Cardiac muscle cell (in vitro differentiated cells and primary cell): Measurements from ENCODE around the gene MAML3. TPM values are rescaled to one million over a fixed set of nuclear protein-coding genes. Genes with fewer than 3 reads are reported as not detected.

Experiments
- DNase-seq, 2 donors: peaks; one replicate each; pipeline versions ENCODE4 v3.0.0 to v3.0.0-alpha.2; 2010 to 2017; ENCODE audit warnings: low read depth in 1 of 2, low spot score in 1 of 2
- H3K27ac ChIP-seq: fragments of 200-600 bp; sonication (generic); 2 replicates; pipeline ENCODE4 v1.5.1; 2016
- H3K27me3 ChIP-seq: fragments of 200-600 bp; sonication (generic); 2 replicates; pipeline ENCODE4 v1.6.0; 2016; ENCODE audit warnings: control low read depth
- H3K36me3 ChIP-seq: fragments of 200-600 bp; sonication (generic); 2 replicates; pipeline ENCODE4 v1.5.1; 2016; ENCODE audit warnings: control low read depth
- H3K4me1 ChIP-seq: fragments of 200-600 bp; sonication (generic); 2 replicates; pipeline ENCODE4 v1.8.1; 2017; ENCODE audit warnings: low read depth, mild to moderate bottlenecking, mixed run types
- H3K4me3 ChIP-seq: fragments of 200-600 bp; sonication (generic); 2 replicates; pipeline ENCODE4 v1.5.1; 2016; ENCODE audit warnings: mild to moderate bottlenecking
- H3K9me3 ChIP-seq: fragments of 200-600 bp; sonication (generic); 2 replicates; pipeline ENCODE4 v1.5.1; 2017; ENCODE audit warnings: low read depth, mild to moderate bottlenecking, control low read depth
- polyA plus RNA-seq: library from polyadenylated mRNA; unstranded; fragments of >200 nt; fragmentation: Nextera tagmentation; extraction: Ambion mirVana; gene quantifications from 2 replicates; pipeline ENCODE4 v1.2.1, GENCODE V29; 2016
- total RNA-seq: library from RNA; depleted of rRNA; stranded (reverse); fragments of >200 nt; gene quantifications from 2 replicates; pipeline ENCODE4 v1.2.3, GENCODE V29; 2016
- TF ChIP-seq, protein P1 (sequence below): IDR thresholded peaks from 2 replicates; pipeline ENCODE4 v1.5.1; 2012; ENCODE audit warnings: low read depth, mild to moderate bottlenecking, low read length

Gene MAML3
- total and polyA plus RNA-seq, 2 experiments from 2014 or later: 7.8 to 22.8 TPM

DNA sequence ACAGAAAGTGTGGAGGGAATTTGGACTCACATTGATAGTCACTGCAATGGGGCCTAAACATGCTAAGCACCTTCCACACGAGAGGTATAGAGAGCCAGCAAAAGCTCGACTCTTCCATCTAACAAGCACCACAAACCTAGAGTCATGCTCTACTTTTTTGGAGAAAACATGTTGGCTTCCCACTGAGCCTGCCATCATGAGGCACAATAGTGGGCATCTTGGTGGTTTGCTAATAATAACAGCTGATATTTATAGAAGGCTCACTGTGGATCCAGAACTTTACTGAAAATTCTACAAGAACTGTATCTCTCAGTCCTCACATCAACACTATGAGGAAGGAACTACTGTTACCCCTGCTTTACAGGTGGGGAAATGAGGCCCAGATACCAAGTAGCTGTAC is 26.6 kb downstream of the MAML3 start:
- DNase-seq: no peak

DNA sequence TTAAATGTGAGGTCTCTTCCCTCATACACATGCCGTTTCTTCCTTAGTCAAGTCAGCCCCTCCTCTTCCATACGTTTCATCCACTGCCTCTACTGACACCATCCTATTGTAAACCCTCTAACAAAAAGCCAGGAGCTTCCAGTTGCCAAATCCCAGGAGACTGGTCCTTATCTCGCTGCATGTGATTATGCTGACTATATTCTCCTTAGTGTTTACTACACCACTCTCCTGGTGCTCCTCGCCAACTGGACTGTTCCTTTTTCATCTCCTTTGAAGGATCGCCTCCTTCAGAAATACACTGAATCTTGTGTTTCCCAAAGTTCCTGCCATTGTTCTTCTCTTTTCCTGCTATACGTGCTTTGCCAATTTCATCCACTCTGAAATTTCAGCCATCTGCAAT is 27.7 kb downstream of the MAML3 start:
- DNase-seq: peak in 1 of 2 donors; percentile 41
- Histone ChIP-seq H3K27me3 (no peaks in the 10 kb centered on the region), H3K36me3 (no peaks in the 10 kb centered on the region), H3K4me1 (no peaks in the 10 kb centered on the region), H3K9me3 (no peaks in the 10 kb centered on the region), H3K27ac (no peak overlapping the region), H3K4me3 (no peak overlapping the region)
- TF ChIP-seq, protein P1, sequence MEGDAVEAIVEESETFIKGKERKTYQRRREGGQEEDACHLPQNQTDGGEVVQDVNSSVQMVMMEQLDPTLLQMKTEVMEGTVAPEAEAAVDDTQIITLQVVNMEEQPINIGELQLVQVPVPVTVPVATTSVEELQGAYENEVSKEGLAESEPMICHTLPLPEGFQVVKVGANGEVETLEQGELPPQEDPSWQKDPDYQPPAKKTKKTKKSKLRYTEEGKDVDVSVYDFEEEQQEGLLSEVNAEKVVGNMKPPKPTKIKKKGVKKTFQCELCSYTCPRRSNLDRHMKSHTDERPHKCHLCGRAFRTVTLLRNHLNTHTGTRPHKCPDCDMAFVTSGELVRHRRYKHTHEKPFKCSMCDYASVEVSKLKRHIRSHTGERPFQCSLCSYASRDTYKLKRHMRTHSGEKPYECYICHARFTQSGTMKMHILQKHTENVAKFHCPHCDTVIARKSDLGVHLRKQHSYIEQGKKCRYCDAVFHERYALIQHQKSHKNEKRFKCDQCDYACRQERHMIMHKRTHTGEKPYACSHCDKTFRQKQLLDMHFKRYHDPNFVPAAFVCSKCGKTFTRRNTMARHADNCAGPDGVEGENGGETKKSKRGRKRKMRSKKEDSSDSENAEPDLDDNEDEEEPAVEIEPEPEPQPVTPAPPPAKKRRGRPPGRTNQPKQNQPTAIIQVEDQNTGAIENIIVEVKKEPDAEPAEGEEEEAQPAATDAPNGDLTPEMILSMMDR: no peak

More for the DNA sequence above, 26.6 kb downstream of the MAML3 start:
- H3K9me3 ChIP-seq: no peaks in the 10 kb centered on the region
- H3K27ac ChIP-seq: no peak overlapping the region
- H3K36me3 ChIP-seq: no peaks in the 10 kb centered on the region
- peaks cover 2% of the 10 kb centered on the region for H3K4me1 ChIP-seq
- no peaks in the 10 kb centered on the region for H3K27me3 ChIP-seq
- no peak overlapping the region for H3K4me3 ChIP-seq
- TF ChIP-seq, protein P1: no peak

DNA sequence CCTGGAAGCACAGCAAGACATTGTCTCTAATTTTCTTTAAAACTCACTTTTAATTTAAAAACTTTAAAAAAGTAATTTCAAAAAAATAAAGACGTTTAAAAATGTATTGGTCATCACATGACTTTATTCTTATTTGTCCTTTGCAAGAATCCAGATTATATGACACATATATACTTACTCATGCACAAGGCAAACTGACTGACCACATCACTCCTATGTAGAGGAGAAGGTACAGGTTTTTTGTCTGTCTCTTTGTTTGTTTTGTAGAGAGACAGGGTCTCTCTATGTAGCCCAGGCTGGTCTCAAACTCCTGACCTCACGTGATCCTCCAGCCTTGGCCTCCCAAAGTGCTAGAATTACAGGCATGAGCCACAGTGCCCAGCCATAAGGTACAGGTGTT is 28.6 kb downstream of the MAML3 start:
- H3K9me3 ChIP-seq: no peaks in the 10 kb centered on the region
- no peak overlapping the region for H3K27ac ChIP-seq
- H3K27me3 ChIP-seq: no peaks in the 10 kb centered on the region
- no peak for DNase-seq
- H3K36me3 ChIP-seq: no peaks in the 10 kb centered on the region
- H3K4me1 ChIP-seq: no peaks in the 10 kb centered on the region
- no peak overlapping the region for H3K4me3 ChIP-seq
- TF ChIP-seq, protein P1: no peak

DNA sequence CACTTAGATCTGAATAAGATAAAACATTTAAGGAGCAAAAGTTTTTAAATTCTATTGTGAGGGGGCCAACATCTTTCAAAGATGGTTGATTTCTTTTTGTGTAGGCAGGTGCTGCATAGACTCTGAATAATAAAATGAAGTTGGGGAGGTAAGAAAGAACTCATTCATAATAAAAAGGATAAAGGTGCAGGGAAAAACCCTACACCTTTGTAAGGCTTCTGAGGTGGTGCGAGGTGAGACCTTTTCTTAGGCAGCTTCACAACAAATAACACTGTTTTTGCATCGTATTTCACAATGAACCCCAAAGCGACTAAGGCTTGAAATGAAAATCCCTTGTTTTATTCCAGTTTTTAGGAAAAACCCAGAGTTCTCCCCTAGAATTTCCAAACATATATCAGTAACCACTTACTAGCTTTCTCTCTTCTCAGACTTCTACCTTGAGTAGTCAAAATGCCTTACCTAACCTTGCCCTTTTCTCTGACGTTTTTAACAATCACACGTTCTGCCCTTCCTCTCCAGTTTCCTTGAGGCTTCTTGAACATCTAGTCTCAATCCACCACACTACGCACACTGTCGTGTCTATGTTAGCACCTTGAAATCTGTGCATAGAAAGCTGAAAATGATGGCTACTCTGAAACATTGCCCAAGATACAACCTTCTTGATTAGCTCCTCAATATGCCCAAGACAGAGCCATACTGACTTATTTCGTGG is 30.2 kb downstream of the MAML3 start:
- H3K9me3 ChIP-seq: no peaks in the 10 kb centered on the region
- no peaks in the 10 kb centered on the region for H3K27me3 ChIP-seq
- no peaks in the 10 kb centered on the region for H3K36me3 ChIP-seq
- no peaks in the 10 kb centered on the region for H3K4me1 ChIP-seq
- no peak overlapping the region for H3K4me3 ChIP-seq
- no peak for DNase-seq
- no peak overlapping the region for H3K27ac ChIP-seq
- TF ChIP-seq, protein P1: no peak

DNA sequence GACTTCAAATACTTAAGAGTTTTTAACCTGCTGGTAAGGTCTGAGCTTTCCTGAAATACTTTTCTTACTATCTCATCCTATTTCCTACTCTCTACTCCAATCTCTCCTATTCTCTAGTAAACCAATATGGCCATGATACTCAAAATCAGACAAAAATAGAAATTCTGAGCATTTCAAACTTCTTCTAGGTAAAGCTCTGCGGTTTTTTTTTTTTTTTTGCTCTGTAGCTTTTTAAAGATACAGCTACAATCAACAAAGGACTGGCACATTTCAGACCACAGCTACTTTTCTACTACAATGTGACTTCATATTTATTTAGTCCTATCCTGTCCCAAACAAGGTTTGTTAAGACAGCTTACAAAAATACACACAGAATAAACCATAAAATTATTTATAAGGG is 31.1 kb downstream of the MAML3 start:
- Histone ChIP-seq H3K27me3 (no peaks in the 10 kb centered on the region), H3K4me1 (no peaks in the 10 kb centered on the region), H3K36me3 (no peaks in the 10 kb centered on the region), H3K27ac (no peak overlapping the region), H3K9me3 (no peaks in the 10 kb centered on the region), H3K4me3 (no peak overlapping the region)
- TF ChIP-seq, protein P1: no peak
- no peak for DNase-seq

DNA sequence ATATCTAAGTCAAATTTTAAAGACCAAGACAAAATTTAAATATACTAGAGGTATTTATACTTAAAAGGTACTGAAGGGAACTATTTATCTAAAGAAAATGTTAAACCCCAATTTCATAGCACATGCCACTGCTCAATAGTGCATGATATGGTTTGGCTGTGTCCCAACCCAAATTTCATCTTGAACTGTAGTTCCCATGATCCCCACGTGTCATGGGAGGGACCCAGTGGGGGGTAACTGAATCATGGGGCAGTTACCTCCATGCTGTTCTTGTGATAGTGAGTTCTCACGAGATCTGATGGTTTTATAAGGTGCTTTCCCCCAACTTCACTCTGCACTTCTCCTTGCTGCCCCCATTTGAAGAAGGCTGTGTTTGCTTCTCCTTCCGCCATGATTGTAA is 32.3 kb downstream of the MAML3 start:
- H3K27me3 ChIP-seq: no peaks in the 10 kb centered on the region
- peaks cover 5% of the 10 kb centered on the region for H3K4me1 ChIP-seq
- H3K4me3 ChIP-seq: no peak overlapping the region
- TF ChIP-seq, protein P1: no peak
- no peak for DNase-seq
- no peak overlapping the region for H3K27ac ChIP-seq
- H3K36me3 ChIP-seq: no peaks in the 10 kb centered on the region
- H3K9me3 ChIP-seq: no peaks in the 10 kb centered on the region
